HCT116 (cell line): Measurements from ENCODE around the gene ST6GALNAC2. TPM values are rescaled to one million over a fixed set of nuclear protein-coding genes. Genes with fewer than 3 reads are reported as not detected.

ENCODE experiments used
- ATAC-seq: fragments of 200-7000 bp; cut with Tn5 transposase; 2 replicates; pipeline ENCODE4 v1.9.1; 2020; ENCODE audit warnings: mild to moderate bottlenecking, moderate library complexity
- BruUV-seq: library from RNA; stranded (reverse); fragments of 400-500 nt; replicated peaks from 2 replicates; lab custom pipeline; 2021; lab: Mats Ljungman, UMichigan
- CTCF ChIA-PET: fragments of 300-600 bp; sonication (Branson Sonifier 250); formaldehyde crosslinking; loops from one replicate; lab custom pipeline; 2021; ENCODE audit warnings: antibody characterized with exemption; lab: Charles Lee
- POLR2A ChIA-PET: fragments of 300-600, 350-600 bp; sonication (Branson Sonifier 250); formaldehyde crosslinking; loops from one replicate; lab custom pipeline; 2021; ENCODE audit warnings: antibody characterized with exemption; lab: Charles Lee
- RAD21 ChIA-PET, 2 experiments: fragments of 300-600 bp; sonication (Branson Sonifier 250); formaldehyde crosslinking; loops; one replicate each; lab custom pipeline; 2023; ENCODE audit warnings: low total read pairs in 2 of 2; ENCODE audit not compliant: uncharacterized antibody in 2 of 2, unreplicated experiment in 2 of 2, low non-redundant PET in 1 of 2; lab: Charles Lee
- DNase-seq: peaks from one replicate; pipeline ENCODE4 v3.0.0-alpha.2; 2010; ENCODE audit warnings: low read depth, low spot score
- H2AFZ ChIP-seq: fragments of 200-600 bp; shearing (Covaris generic), sonication (generic); 2 replicates; pipeline ENCODE4 v1.6.1; 2017; ENCODE audit warnings: low read depth, mixed run types, mixed read lengths, antibody characterized with exemption, low read length; ENCODE audit not compliant: poor library complexity, severe bottlenecking
- H3K27ac ChIP-seq: 2 replicates; pipeline ENCODE4 v1.5.1; 2012; ENCODE audit warnings: low read depth, low read length
- H3K27me3 ChIP-seq: fragments of 200-600 bp; sonication (generic); 2 replicates; pipeline ENCODE4 v1.6.1; 2016; ENCODE audit warnings: mixed run types, low read length, mixed read lengths; ENCODE audit not compliant: insufficient read depth
- H3K36me3 ChIP-seq, 2 experiments: fragments of 200-500 bp in 1 of 2; fragments of 200-600 bp in 1 of 2; sonication (Bioruptor generic) in 1 of 2; sonication (generic) in 1 of 2; 2 replicates each; pipeline versions ENCODE4 v1.5.1 to v1.6.1; 2014 to 2016; ENCODE audit warnings: low read length in 2 of 2, inconsistent platforms in 1 of 2, mixed read lengths in 1 of 2, mixed run types in 1 of 2; ENCODE audit not compliant: insufficient read depth in 2 of 2, control insufficient read depth in 1 of 2
- H3K4me1 ChIP-seq, 2 experiments: fragments of 200-600 bp in 1 of 2; sonication (generic) in 1 of 2; 2 replicates each; pipeline versions ENCODE4 v1.5.1 to v1.6.1; 2012 to 2017; ENCODE audit warnings: low read length in 2 of 2, inconsistent platforms in 1 of 2, mild to moderate bottlenecking in 1 of 2, mixed read lengths in 1 of 2, mixed run types in 1 of 2, moderate library complexity in 1 of 2; ENCODE audit not compliant: insufficient read depth in 2 of 2, control insufficient read depth in 1 of 2
- H3K4me2 ChIP-seq: fragments of 200-600 bp; sonication (generic); 2 replicates; pipeline ENCODE4 v1.6.1; 2017; ENCODE audit warnings: mixed run types, low read length, mixed read lengths
- H3K4me3 ChIP-seq, 2 experiments: fragments of 200-600 bp in 1 of 2; sonication (generic) in 1 of 2; replicated peaks in 1 of 2; 2 replicates each; pipeline ENCODE4 v1.5.1; 2011 to 2016; ENCODE audit warnings: low read length in 2 of 2, control low read depth in 1 of 2, low read depth in 1 of 2, mild to moderate bottlenecking in 1 of 2, mixed read lengths in 1 of 2, mixed run types in 1 of 2
- H3K79me2 ChIP-seq: fragments of 200-600 bp; sonication (generic); 2 replicates; pipeline ENCODE4 v1.6.1; 2017; ENCODE audit warnings: mild to moderate bottlenecking, mixed run types, low read length, moderate library complexity, mixed read lengths; ENCODE audit not compliant: insufficient read depth
- H3K9ac ChIP-seq: fragments of 200-600 bp; sonication (generic); 2 replicates; pipeline ENCODE4 v1.6.1; 2016; ENCODE audit warnings: low read length, mixed read lengths
- H3K9me2 ChIP-seq: fragments of 200-600 bp; sonication (generic), shearing (Covaris generic); 2 replicates; pipeline ENCODE4 v1.6.1; 2017; ENCODE audit warnings: mixed run types, mild to moderate bottlenecking, moderate library complexity; ENCODE audit not compliant: insufficient read depth
- H3K9me3 ChIP-seq, 2 experiments: fragments of 200-500 bp in 1 of 2; fragments of 200-600 bp in 1 of 2; sonication (Bioruptor generic) in 1 of 2; sonication (generic) in 1 of 2; 2 replicates each; pipeline ENCODE4 v1.6.1; 2014 to 2017; ENCODE audit warnings: low read length in 2 of 2, mixed read lengths in 2 of 2, inconsistent platforms in 1 of 2, low read depth in 1 of 2, mild to moderate bottlenecking in 1 of 2, mixed run types in 1 of 2, moderate library complexity in 1 of 2; ENCODE audit not compliant: control insufficient read depth in 1 of 2, insufficient read depth in 1 of 2
- H4K20me1 ChIP-seq: fragments of 200-600 bp; sonication (generic), shearing (Covaris generic); 2 replicates; pipeline ENCODE4 v1.6.1; 2017; ENCODE audit warnings: mixed run types, mild to moderate bottlenecking, moderate library complexity; ENCODE audit not compliant: insufficient read depth
- CEBPB ChIP-seq: IDR thresholded peaks from 2 replicates; pipeline ENCODE4 v1.6.1; 2012; ENCODE audit warnings: low read depth
- CTCF ChIP-seq, 3 experiments: fragments of 200-600 bp in 1 of 3; sonication (generic) in 1 of 3; IDR thresholded peaks in 2 of 3; conservative IDR thresholded peaks in 1 of 3; 2 replicates each; pipeline ENCODE4 v1.5.1; 2012 to 2017; ENCODE audit warnings: low read depth in 2 of 3, low read length in 2 of 3, antibody characterized with exemption in 1 of 3, borderline replicate concordance in 1 of 3, control low read depth in 1 of 3, mild to moderate bottlenecking in 1 of 3, mixed read lengths in 1 of 3, mixed run types in 1 of 3, moderate library complexity in 1 of 3; ENCODE audit not compliant: insufficient read depth in 1 of 3
- ELF1 ChIP-seq: IDR thresholded peaks from 2 replicates; pipeline ENCODE4 v1.6.1; 2012; ENCODE audit warnings: low read depth, borderline replicate concordance
- FOSL1 ChIP-seq: IDR thresholded peaks from 2 replicates; pipeline ENCODE4 v1.6.1; 2012; ENCODE audit warnings: low read depth
- MAX ChIP-seq: IDR thresholded peaks from 2 replicates; pipeline ENCODE4 v1.6.1; 2012
- POLR2A ChIP-seq: IDR thresholded peaks from 2 replicates; pipeline ENCODE4 v1.7.0; 2011; ENCODE audit warnings: borderline replicate concordance; ENCODE audit not compliant: insufficient read depth, insufficient read length; ENCODE audit errors: extremely low read depth
- SRF ChIP-seq: IDR thresholded peaks from 2 replicates; pipeline ENCODE4 v1.6.1; 2012; ENCODE audit warnings: low read depth
- YY1 ChIP-seq: IDR thresholded peaks from 2 replicates; pipeline ENCODE4 v1.6.1; 2011; ENCODE audit warnings: low read length, low read depth, moderate library complexity, mild to moderate bottlenecking; ENCODE audit not compliant: insufficient replicate concordance; ENCODE audit errors: extremely low read depth
- ZFX ChIP-seq: fragments of 450-650 bp; IDR thresholded peaks from 2 replicates; pipeline ENCODE4 v1.6.1; 2017
- intact Hi-C: fragments of 100-400 bp; cut with micrococcal nuclease; formaldehyde crosslinking; loops from 2 replicates; pipeline ENCODE4 v1.10.0; 2022
- total RNA-seq: library from RNA; stranded (reverse); gene quantifications from one replicate; pipeline ENCODE4 v1.2.1, GENCODE V29; 2021; ENCODE audit not compliant: unreplicated experiment
- TF ChIP-seq, protein P1 (sequence below): IDR thresholded peaks from 2 replicates; pipeline ENCODE4 v1.6.1; 2012

The ST6GALNAC2 gene
- total RNA-seq, 1 experiment from 2014 or later, result 14.7 TPM

DNA sequence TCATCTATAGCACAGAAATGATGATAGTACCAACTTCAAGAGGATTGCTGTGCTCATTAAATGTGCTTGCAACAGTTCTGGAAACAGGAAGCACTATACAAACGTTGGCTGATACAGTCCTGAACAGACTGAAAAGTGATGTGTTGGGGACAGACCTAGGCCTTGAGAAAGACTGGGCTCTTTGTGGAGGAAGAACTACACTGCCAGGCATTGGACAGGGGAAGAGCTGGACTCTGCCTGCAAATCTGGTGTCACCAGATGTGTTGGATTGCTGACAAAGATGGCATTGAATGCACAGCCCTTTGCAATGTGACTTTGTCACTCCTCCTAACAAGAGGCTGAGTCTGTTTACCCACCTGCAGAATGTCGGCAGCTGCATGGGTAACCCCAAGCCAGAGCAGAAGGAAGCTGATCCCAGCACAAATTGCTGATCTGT, 12.4 kb upstream of the ST6GALNAC2 start:
- POLR2A ChIA-PET, result interaction anchor here (0.7 to 1.6 kb wide), 2 partner anchors 15 to 73 kb away, joined by 3 read pairs; no protein-coding TSS in a partner anchor
- Histone ChIP-seq H3K27me3 (no peaks in the 10 kb centered on the region), H2AFZ (no peak overlapping the region), H3K9me3 (0 out of 4 replicates have a peak, but pooled peaks cover 0 to under 1% of the 10 kb centered on the region in 2 experiments), H4K20me1 (no peaks in the 10 kb centered on the region), H3K9me2 (no peaks in the 10 kb centered on the region), H3K4me1 (peaks cover 46 to 66% of the 10 kb centered on the region in 2 experiments), H3K9ac (no peak overlapping the region), H3K4me3 (no peak overlapping the region), H3K79me2 (no peaks in the 10 kb centered on the region), H3K36me3 (no peaks in the 10 kb centered on the region), H3K4me2 (no peak overlapping the region), H3K27ac (no peak overlapping the region)
- intact Hi-C loops, result no loop called here
- no peak for DNase-seq
- ATAC-seq, result no peak
- CTCF ChIA-PET, result interaction anchor here (1.0 to 1.6 kb wide), 2 partner anchors 15 to 41 kb away, joined by 3 to 5 read pairs; no protein-coding TSS in a partner anchor
- RAD21 ChIA-PET, result no interaction called here
- no peak for TF ChIP-seq ZFX
- TF ChIP-seq FOSL1, result no peak
- no peak for TF ChIP-seq CEBPB
- no peak for TF ChIP-seq YY1
- TF ChIP-seq POLR2A, result no peak
- TF ChIP-seq CTCF (IDR thresholded peaks at IDR 0.05 in 2 of 3, conservative IDR thresholded peaks at IDR 0.05 in 1 of 3; ENCODE audit: borderline replicate concordance in 1 of 3, insufficient read depth in 1 of 3, low read depth in 2 of 3, low read length in 2 of 3), result no peak
- TF ChIP-seq MAX, result no peak
- no peak for TF ChIP-seq ELF1
- TF ChIP-seq, protein P1, sequence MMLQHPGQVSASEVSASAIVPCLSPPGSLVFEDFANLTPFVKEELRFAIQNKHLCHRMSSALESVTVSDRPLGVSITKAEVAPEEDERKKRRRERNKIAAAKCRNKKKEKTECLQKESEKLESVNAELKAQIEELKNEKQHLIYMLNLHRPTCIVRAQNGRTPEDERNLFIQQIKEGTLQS, result no peak
- no peak for TF ChIP-seq SRF
- BruUV-seq, result no TSS peak
